ENCODE results near the gene HSD17B3.
"Not testable (repeated sequence)": the region's sequence is repeated elsewhere in the genome, so short reads cannot be mapped to it uniquely, and the experiment has no call there.

Gene HSD17B3

GRCh38 chr9:96305171-96305570 lies 3.2 kb upstream of the HSD17B3 start:
- DNase-seq = no peak

- no peak for DNase-seq
Observed at GRCh38 chr9:96304230-96304629, 2.3 kb upstream of the HSD17B3 start.

GRCh38 chr9:96299823-96300222 lies 2.2 kb downstream of the HSD17B3 start:
- no peak for DNase-seq

- DNase-seq = no peak
Observed at GRCh38 chr9:96294159-96294545, 7.8 kb downstream of the HSD17B3 start.

GRCh38 chr9:96293498-96294158 lies 8.3 kb downstream of the HSD17B3 start:
- DNase-seq = no peak

- no peak for DNase-seq
Observed at GRCh38 chr9:96289392-96289791, 12.6 kb downstream of the HSD17B3 start.

- DNase-seq = no peak
Observed at GRCh38 chr9:96281641-96282040, 20.3 kb downstream of the HSD17B3 start.

GRCh38 chr9:96279932-96280331 lies 22.0 kb downstream of the HSD17B3 start:
- no peak for DNase-seq

GRCh38 chr9:96274939-96275338 lies 27.0 kb downstream of the HSD17B3 start:
- no peak for DNase-seq

- DNase-seq = no peak
Observed at GRCh38 chr9:96270236-96270744, 31.7 kb downstream of the HSD17B3 start.

- no peak for DNase-seq
Observed at GRCh38 chr9:96258967-96259366, 43.0 kb downstream of the HSD17B3 start.

GRCh38 chr9:96256800-96257199 lies 45.2 kb downstream of the HSD17B3 start:
- no peak for DNase-seq

GRCh38 chr9:96255698-96256097 lies 46.3 kb downstream of the HSD17B3 start:
- no peak for DNase-seq

GRCh38 chr9:96253059-96253696 lies 48.8 kb downstream of the HSD17B3 start:
- DNase-seq = no peak

- no peak for DNase-seq
Observed at GRCh38 chr9:96251451-96251850, 50.5 kb downstream of the HSD17B3 start.

GRCh38 chr9:96249746-96250145 lies 52.2 kb downstream of the HSD17B3 start:
- DNase-seq = no peak

GRCh38 chr9:96246267-96246671 lies 55.7 kb downstream of the HSD17B3 start:
- no peak for DNase-seq

- no peak for DNase-seq
Observed at GRCh38 chr9:96245399-96245798, 56.6 kb downstream of the HSD17B3 start.

- DNase-seq = no peak
Observed at GRCh38 chr9:96243778-96244177, 58.2 kb downstream of the HSD17B3 start.

- DNase-seq = no peak
Observed at GRCh38 chr9:96242811-96243210, 59.2 kb downstream of the HSD17B3 start.

GRCh38 chr9:96241391-96241809 lies 60.6 kb downstream of the HSD17B3 start:
- DNase-seq = no peak

GRCh38 chr9:96236854-96237550 lies 65.0 kb downstream of the HSD17B3 start:
- no peak for DNase-seq

- not testable (repeated sequence) for DNase-seq
Observed at GRCh38 chr9:96236337-96236736, 65.6 kb downstream of the HSD17B3 start.
